ENCODE results near the gene UBE2V1. TPM values are rescaled to one million over a fixed set of nuclear protein-coding genes. Genes with fewer than 3 reads are reported as not detected.
A peak's percentile ranks its signal among the peaks of the same experiment; 100 is the strongest.

Gene UBE2V1
- polyA plus RNA-seq, 3 donors = 62.2 to 95.5 (median 71.1) TPM

GRCh38 chr20:50130995-50131394 lies 18.0 kb upstream of the UBE2V1 start:
- Histone ChIP-seq H3K4me2 (replicated peaks; ENCODE audit: extremely low read depth, low read length, poor library complexity, severe bottlenecking) (no peak overlapping the region), H2AFZ (ENCODE audit: insufficient read depth, low read depth, low read length, poor library complexity, severe bottlenecking) (no peak overlapping the region), H3K9me3 (replicated peaks in 1 of 2; ENCODE audit: control insufficient read depth in 1 of 2, insufficient read depth in 1 of 2, low read length in 2 of 2) (no peaks in the 10 kb centered on the region), H4K20me1 (ENCODE audit: insufficient read depth, low read length) (peaks cover 70% of the 10 kb centered on the region), H3K9ac (ENCODE audit: insufficient read depth, low read length, poor library complexity, severe bottlenecking) (no peak overlapping the region), H3K4me1 (ENCODE audit: control insufficient read depth in 1 of 2, insufficient read depth in 2 of 2, low read length in 2 of 2) (no peaks in the 10 kb centered on the region), H3K27ac (ENCODE audit: low read depth in 1 of 2, low read length in 2 of 2) (no peak overlapping the region), H3K36me3 (replicated peaks in 1 of 2; ENCODE audit: control insufficient read depth in 1 of 2, insufficient read depth in 2 of 2, low read length in 2 of 2) (peaks cover 78 to 100% of the 10 kb centered on the region in 2 donors), H3K27me3 (ENCODE audit: control insufficient read depth in 2 of 2, insufficient read depth in 2 of 2, low read length in 2 of 2) (no peaks in the 10 kb centered on the region), H3K79me2 (ENCODE audit: insufficient read depth, low read length) (peaks cover 22% of the 10 kb centered on the region), H3K4me3 (replicated peaks in 1 of 3; ENCODE audit: low read depth in 2 of 3, low read length in 3 of 3) (no peak overlapping the region)
- peaks cover 0 to 1% (median 0%) of the 10 kb centered on the region in 3 donors for H3K27me3 Mint-ChIP-seq (ENCODE audit: low read depth in 3 of 3)
- no peak for DNase-seq
- H3K27ac Mint-ChIP-seq = no peak overlapping the region
- WGBS (ENCODE audit: insufficient coverage) = 100% methylated on average over 2 of the region's 4 CpGs
- H3K9me3 Mint-ChIP-seq = peaks cover 0 to 2% (median 0%) of the 10 kb centered on the region in 7 donors
- no peak overlapping the region for H3K4me3 Mint-ChIP-seq
- H3K36me3 Mint-ChIP-seq = peaks cover 76 to 100% of the 10 kb centered on the region in 2 donors
- intact Hi-C loops (cut with micrococcal nuclease) = no loop called here
- peaks cover 2% of the 10 kb centered on the region for H3K4me1 Mint-ChIP-seq
- TF ChIP-seq CTCF (IDR thresholded peaks at IDR 0.05) = no peak

- H3K4me1 Mint-ChIP-seq = peaks cover 2% of the 10 kb centered on the region
Measured at GRCh38 chr20:50130356-50130723, 17.4 kb upstream of the UBE2V1 start.

More at GRCh38 chr20:50130356-50130723, 17.4 kb upstream of the UBE2V1 start:
- no peaks in the 10 kb centered on the region for H3K4me1 ChIP-seq (ENCODE audit: control insufficient read depth in 1 of 2, insufficient read depth in 2 of 2, low read length in 2 of 2)
- peaks cover 65% of the 10 kb centered on the region for H4K20me1 ChIP-seq (ENCODE audit: insufficient read depth, low read length)
- peak overlapping the region in 1 of 2 donors; percentile 27 for H3K27ac ChIP-seq (ENCODE audit: low read depth in 1 of 2, low read length in 2 of 2)
- H3K9me3 ChIP-seq (replicated peaks in 1 of 2; ENCODE audit: control insufficient read depth in 1 of 2, insufficient read depth in 1 of 2, low read length in 2 of 2) = no peaks in the 10 kb centered on the region
- H3K36me3 ChIP-seq (replicated peaks in 1 of 2; ENCODE audit: control insufficient read depth in 1 of 2, insufficient read depth in 2 of 2, low read length in 2 of 2) = peaks cover 80 to 100% of the 10 kb centered on the region in 2 donors
- no peak for DNase-seq
- H3K79me2 ChIP-seq (ENCODE audit: insufficient read depth, low read length) = peaks cover 22% of the 10 kb centered on the region
- intact Hi-C loops (cut with micrococcal nuclease) = no loop called here
- H3K36me3 Mint-ChIP-seq = peaks cover 77 to 100% of the 10 kb centered on the region in 2 donors
- H3K4me2 ChIP-seq (replicated peaks; ENCODE audit: extremely low read depth, low read length, poor library complexity, severe bottlenecking) = no peak overlapping the region
- H3K9ac ChIP-seq (ENCODE audit: insufficient read depth, low read length, poor library complexity, severe bottlenecking) = no peak overlapping the region
- peak overlapping the region in 3 of 7 donors; percentile 1 to 66 (median 52) for H3K27ac Mint-ChIP-seq
- WGBS (ENCODE audit: insufficient coverage) = no CpG with 5 or more reads among the region's 1 CpG
- H3K9me3 Mint-ChIP-seq = peaks cover 0 to 2% (median 0%) of the 10 kb centered on the region in 7 donors
- H3K4me3 Mint-ChIP-seq = no peak overlapping the region
- no peak for TF ChIP-seq CTCF (IDR thresholded peaks at IDR 0.05)
- H3K4me3 ChIP-seq (replicated peaks in 1 of 3; ENCODE audit: low read depth in 2 of 3, low read length in 3 of 3) = no peak overlapping the region
- no peaks in the 10 kb centered on the region for H3K27me3 ChIP-seq (ENCODE audit: control insufficient read depth in 2 of 2, insufficient read depth in 2 of 2, low read length in 2 of 2)
- H2AFZ ChIP-seq (ENCODE audit: insufficient read depth, low read depth, low read length, poor library complexity, severe bottlenecking) = no peak overlapping the region
- peaks cover 0 to 1% (median 0%) of the 10 kb centered on the region in 3 donors for H3K27me3 Mint-ChIP-seq (ENCODE audit: low read depth in 3 of 3)
